Stimulated activated CD4-positive, alpha-beta T cell treated with anti-CD3 and anti-CD28 coated beads, Interleukin-2, amount 100 ng/mL, for 48 hours (primary cell): ENCODE measurements around the gene PDE8A.
"Not testable (repeated sequence)": the region's sequence is repeated elsewhere in the genome, so short reads cannot be mapped to it uniquely, and the experiment has no call there.

Source experiments
- DNase-seq, 2 donors: peaks; one replicate each; pipeline ENCODE4 v3.0.0-alpha.2; 2020

Gene PDE8A

GRCh38 chr15:84991014-84991712 lies 9.5 kb downstream of the PDE8A start:
- no peak for DNase-seq

DNA sequence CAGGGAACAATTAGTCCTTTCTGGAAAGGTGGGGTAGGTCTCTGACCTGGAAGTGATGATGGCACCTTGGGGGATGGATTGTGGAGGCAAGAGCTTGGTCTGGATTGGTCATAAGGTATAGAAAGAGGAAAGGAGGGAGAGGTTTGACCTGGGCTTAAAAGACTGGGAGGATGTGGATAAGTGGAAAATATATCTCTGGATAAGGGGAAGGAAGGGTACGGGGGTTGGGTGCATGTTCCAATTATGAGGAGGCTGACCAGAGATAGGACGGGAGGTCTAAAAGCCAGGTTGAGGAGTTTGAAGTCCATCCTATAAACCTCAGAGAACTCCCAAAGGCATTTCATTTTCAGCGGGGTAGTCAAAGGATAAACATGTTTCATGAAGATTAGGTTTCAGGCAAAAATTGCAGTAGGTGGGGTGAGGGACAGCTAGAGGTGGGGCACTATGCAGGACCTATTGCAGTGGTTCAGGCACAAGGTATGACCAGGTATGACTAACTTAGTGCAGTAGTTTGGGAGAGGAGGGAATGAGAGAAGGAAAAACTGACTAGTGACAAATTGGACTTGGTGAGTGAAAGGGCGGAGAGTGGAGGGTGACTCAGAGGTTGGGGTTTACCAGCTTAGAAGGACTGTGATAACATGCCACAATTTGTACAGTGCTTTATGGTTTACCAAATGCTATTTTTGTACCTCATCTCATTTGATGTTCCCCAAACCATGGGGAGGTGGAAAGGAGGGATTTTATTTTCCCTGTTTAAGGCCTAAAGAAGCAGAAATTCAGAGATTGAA lies 10.7 kb downstream of the PDE8A start:
- peak; percentile 15 for DNase-seq

DNA sequence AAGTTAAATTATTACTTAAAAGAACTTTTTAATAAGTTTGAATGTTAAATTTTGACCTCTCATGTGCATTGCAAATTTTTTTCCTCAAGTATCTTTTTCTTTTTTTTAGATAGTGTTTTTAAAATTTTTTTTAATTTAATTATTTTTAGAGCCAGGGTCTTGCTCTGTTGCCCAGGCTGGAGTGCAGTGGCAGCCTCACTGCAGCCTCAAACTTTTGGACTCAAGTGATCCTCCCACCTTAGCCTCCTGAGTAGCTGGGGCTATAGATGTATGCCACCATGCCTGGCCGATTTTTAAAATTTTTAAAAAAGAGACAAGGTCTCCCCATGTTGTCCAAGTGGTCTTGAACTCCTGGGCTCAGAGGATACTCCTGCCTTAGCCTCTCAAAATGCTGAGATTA lies 14.4 kb downstream of the PDE8A start:
- no peak for DNase-seq

- not testable (repeated sequence) for DNase-seq
These were observed 15.1 kb downstream of the PDE8A start for GRCh38 chr15:84996714-84997113.

- DNase-seq, result not testable (repeated sequence)
These were observed 15.6 kb downstream of the PDE8A start for GRCh38 chr15:84997214-84997613.

GRCh38 chr15:85000189-85000864 lies 18.7 kb downstream of the PDE8A start:
- no peak for DNase-seq

DNA sequence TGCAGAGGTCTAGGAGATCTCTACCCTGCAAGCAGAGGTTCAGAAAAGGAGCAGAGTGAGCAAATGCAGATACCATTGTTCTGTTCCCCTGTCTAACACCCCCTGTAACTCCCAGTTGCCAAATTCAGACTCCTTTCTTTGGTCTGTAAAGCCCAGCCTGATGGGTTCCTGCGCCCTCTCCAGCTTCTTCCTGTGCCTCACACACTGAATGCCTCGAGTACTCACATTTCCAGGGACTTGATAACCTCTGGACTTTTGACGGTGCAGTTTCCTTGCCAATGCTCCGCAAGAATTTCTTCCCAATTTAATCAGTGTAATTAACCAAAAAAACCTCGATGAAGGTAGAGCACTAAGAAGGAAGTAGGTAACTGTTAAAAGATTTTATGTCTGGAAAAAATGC lies 19.3 kb downstream of the PDE8A start:
- no peak for DNase-seq

- DNase-seq, result no peak
These were observed 20.9 kb downstream of the PDE8A start for GRCh38 chr15:85002517-85002916.

- DNase-seq, result no peak
These were observed 22.1 kb downstream of the PDE8A start for GRCh38 chr15:85003593-85004312.

GRCh38 chr15:85004550-85004949 lies 22.9 kb downstream of the PDE8A start:
- no peak for DNase-seq

DNA sequence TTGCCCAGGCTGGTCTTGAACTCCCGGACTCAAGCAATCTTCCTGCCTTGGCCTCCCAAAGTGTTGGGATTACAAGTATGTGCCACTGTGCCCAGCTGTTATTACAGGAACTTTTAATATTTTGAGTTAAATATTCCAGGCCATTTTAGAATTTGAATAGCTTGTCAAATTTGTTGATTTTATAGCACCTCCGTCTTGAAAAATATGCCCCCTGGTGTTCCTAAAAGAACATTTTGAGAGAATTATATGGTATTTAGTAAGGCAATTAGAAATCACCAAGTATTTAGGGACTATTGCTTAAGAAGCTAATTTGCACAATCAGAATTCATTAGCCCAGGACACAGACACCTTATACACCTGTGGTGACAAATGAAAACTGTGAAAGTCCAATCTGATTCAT lies 23.7 kb downstream of the PDE8A start:
- DNase-seq, result no peak

DNA sequence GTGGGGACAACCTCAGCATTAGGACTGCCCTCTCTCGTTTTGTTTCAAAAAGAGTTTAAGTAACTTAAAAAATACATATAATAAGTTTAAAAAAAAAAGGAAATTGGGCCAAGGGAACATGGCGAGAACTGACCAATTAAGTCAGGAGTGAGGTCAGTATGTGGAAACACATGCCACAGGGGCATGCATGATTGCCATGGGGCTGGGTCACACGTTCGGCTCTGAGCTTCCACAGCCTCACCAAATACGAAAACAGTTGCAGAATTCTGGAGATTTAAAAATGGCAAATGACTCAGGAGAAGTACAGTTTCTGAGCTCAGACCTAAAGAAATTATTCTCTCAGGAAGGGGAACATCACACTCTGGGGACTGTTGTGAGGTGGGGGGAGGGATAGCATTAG lies 24.1 kb downstream of the PDE8A start:
- DNase-seq, result no peak

- DNase-seq, result no peak
These were observed 24.5 kb downstream of the PDE8A start for GRCh38 chr15:85006201-85006600.

DNA sequence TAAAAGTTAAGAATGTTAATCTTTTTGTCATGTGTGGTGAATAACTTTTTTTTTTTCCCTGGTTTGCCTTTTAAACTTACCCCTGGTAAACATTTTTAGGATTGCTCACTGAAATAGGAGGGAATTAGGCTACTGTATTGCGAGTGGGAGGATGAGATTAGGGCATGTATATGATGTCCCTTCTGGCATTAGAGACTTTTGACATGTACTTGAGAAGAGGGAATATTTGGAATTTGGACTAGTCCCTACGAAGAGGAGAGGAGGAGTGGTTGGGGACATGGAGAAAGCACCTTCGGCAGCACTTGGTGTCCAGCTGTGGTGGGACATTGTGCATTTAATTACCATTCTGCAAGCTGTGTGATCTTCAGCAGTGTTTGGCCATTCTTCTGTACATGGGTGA lies 25.0 kb downstream of the PDE8A start:
- no peak for DNase-seq

GRCh38 chr15:85007137-85007536 lies 25.5 kb downstream of the PDE8A start:
- DNase-seq, result no peak

DNA sequence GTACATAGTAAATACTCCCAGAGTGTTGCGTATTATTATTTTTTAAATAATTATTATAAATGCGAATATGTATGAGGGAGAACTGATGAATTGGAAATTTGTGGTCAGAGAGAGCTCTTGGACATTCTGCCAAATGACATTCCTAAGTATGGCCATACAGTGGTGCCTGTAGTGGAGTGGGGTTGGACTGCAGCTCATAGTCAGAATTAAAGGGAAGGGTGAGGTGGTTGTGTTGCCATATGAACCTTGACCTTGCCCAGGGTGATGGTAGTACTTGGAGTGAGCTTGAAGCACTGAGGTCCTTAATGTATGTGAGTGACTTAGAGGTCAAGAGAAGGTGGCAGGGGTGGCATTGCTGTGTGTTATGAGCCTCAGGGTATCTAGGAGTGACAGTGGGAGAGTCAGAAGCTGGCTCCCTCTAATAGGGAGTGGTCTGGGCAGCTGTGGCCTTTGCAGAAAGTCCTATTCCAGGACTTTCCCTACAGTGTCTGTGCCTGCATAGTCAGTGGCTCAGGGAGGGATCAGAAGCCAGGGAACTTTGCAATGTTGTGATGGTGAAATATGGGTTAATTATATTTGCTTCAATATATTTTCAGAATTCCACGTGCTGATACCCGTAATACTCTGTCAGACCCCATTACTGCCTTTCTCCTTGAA lies 26.2 kb downstream of the PDE8A start:
- no peak for DNase-seq

GRCh38 chr15:85008474-85009260 lies 27.0 kb downstream of the PDE8A start:
- DNase-seq, result no peak

DNA sequence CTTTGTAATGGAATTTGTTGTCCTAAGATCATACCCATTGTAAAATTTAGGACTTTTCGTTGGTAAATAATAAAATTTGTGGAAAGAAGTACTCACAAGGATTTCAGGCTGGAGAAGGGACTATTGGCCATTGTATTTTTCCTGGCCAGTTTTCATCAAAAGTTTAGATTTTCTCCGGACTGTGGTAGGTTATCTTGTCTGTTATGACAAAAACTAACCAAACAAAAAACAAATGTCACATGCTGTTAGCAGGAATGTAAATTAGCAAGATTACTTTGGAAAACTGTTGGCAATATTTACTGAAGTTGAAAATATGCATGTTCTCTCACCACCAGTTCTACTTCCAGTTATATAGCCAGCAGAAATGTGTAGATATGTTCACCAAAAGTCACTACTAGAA lies 27.8 kb downstream of the PDE8A start:
- no peak for DNase-seq

- DNase-seq, result no peak
These were observed 28.4 kb downstream of the PDE8A start for GRCh38 chr15:85010071-85010385.

DNA sequence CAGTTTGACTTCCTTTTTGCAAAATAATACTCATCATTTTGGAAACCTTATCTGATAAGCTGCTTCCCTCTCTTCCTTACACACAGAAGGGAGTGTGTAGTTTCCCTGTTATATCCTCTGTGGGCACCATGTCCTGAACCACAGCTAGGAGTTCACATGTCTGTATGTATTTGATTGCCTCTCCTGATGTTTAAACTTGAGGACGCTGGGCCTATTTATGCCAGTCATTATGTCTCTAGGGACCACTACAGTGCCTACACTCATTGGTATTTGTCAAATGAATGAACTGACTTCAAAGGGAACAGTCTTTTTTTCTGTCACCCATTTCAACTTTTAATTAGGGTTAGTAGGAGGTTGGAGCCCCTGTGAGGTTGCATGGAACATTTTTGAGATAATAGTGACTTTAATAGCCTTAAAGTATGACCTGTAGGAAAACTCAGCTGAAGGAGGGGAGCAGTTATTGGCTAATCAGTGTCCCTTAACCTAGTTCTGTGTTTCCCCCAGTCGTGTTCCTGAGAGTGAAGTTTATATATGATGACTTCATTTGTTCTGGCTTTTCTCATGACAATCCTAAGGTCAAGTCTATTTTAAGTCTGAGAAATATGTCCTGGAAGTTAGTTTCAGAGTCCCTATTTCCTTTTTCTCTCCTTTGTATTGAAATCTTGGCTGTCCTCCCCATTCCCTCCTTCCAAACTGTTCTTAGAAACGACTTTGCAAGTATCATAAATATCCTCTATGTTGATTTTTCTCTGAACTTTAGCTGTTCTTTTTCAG lies 28.9 kb downstream of the PDE8A start:
- no peak for DNase-seq

GRCh38 chr15:85011160-85011571 lies 29.5 kb downstream of the PDE8A start:
- DNase-seq, result no peak
